ENCODE measurements around the gene PLEKHH2.

PLEKHH2 gene

GRCh38 chr2:43758739-43759138 lies 121.7 kb downstream of the PLEKHH2 start:
- no peaks in the 10 kb centered on the region for H3K4me1 ChIP-seq (ENCODE audit: control extremely low read depth in 1 of 4, control insufficient read depth in 4 of 4, insufficient read depth in 4 of 4, low read length in 3 of 4)
- H3K27ac ChIP-seq (ENCODE audit: insufficient read depth in 1 of 2, low read depth in 1 of 2, low read length in 2 of 2, poor library complexity in 1 of 2, severe bottlenecking in 2 of 2), result no peak overlapping the region
- H3K4me3 ChIP-seq (ENCODE audit: control insufficient read depth in 1 of 7, extremely low read depth in 1 of 7, insufficient read depth in 4 of 7, low read depth in 2 of 7, low read length in 6 of 7), result no peak overlapping the region
- no peaks in the 10 kb centered on the region for H3K27me3 ChIP-seq (replicated peaks in 2 of 5; ENCODE audit: control insufficient read depth in 4 of 5, insufficient read depth in 5 of 5, low read length in 4 of 5)
- WGBS (ENCODE audit: insufficient coverage), result 83% methylated on average over 3 of the region's 3 CpGs
- CTCF ChIA-PET, result no interaction called here
- H3K36me3 ChIP-seq (ENCODE audit: control insufficient read depth in 4 of 4, insufficient read depth in 4 of 4, low read length in 3 of 4), result no peaks in the 10 kb centered on the region
- DNase-seq, result no peak
- no peaks in the 10 kb centered on the region for H3K9me3 ChIP-seq (ENCODE audit: control extremely low read depth in 1 of 5, control insufficient read depth in 4 of 5, insufficient read depth in 2 of 5, low read depth in 1 of 5, low read length in 4 of 5)
- POLR2A ChIA-PET, result no interaction called here

- Histone ChIP-seq H3K27me3 (replicated peaks in 2 of 5; ENCODE audit: control insufficient read depth in 4 of 5, insufficient read depth in 5 of 5, low read length in 4 of 5) (no peaks in the 10 kb centered on the region), H3K27ac (ENCODE audit: insufficient read depth in 1 of 2, low read depth in 1 of 2, low read length in 2 of 2, poor library complexity in 1 of 2, severe bottlenecking in 2 of 2) (no peak overlapping the region), H3K4me1 (ENCODE audit: control extremely low read depth in 1 of 4, control insufficient read depth in 4 of 4, insufficient read depth in 4 of 4, low read length in 3 of 4) (no peaks in the 10 kb centered on the region), H3K36me3 (ENCODE audit: control insufficient read depth in 4 of 4, insufficient read depth in 4 of 4, low read length in 3 of 4) (no peaks in the 10 kb centered on the region), H3K9me3 (ENCODE audit: control extremely low read depth in 1 of 5, control insufficient read depth in 4 of 5, insufficient read depth in 2 of 5, low read depth in 1 of 5, low read length in 4 of 5) (no peaks in the 10 kb centered on the region), H3K4me3 (ENCODE audit: control insufficient read depth in 1 of 7, extremely low read depth in 1 of 7, insufficient read depth in 4 of 7, low read depth in 2 of 7, low read length in 6 of 7) (no peak overlapping the region)
- no peak for DNase-seq
- ChIA-PET CTCF (no interaction called here), POLR2A (no interaction called here)
These were observed 122.1 kb downstream of the PLEKHH2 start for GRCh38 chr2:43759195-43759594.

GRCh38 chr2:43762286-43762685 lies 125.2 kb downstream of the PLEKHH2 start:
- DNase-seq, result no peak
- Histone ChIP-seq H3K27ac (ENCODE audit: insufficient read depth in 1 of 2, low read depth in 1 of 2, low read length in 2 of 2, poor library complexity in 1 of 2, severe bottlenecking in 2 of 2) (no peak overlapping the region), H3K36me3 (ENCODE audit: control insufficient read depth in 4 of 4, insufficient read depth in 4 of 4, low read length in 3 of 4) (no peaks in the 10 kb centered on the region), H3K9me3 (ENCODE audit: control extremely low read depth in 1 of 5, control insufficient read depth in 4 of 5, insufficient read depth in 2 of 5, low read depth in 1 of 5, low read length in 4 of 5) (no peaks in the 10 kb centered on the region), H3K4me1 (ENCODE audit: control extremely low read depth in 1 of 4, control insufficient read depth in 4 of 4, insufficient read depth in 4 of 4, low read length in 3 of 4) (no peaks in the 10 kb centered on the region), H3K4me3 (ENCODE audit: control insufficient read depth in 1 of 7, extremely low read depth in 1 of 7, insufficient read depth in 4 of 7, low read depth in 2 of 7, low read length in 6 of 7) (no peak overlapping the region), H3K27me3 (replicated peaks in 2 of 5; ENCODE audit: control insufficient read depth in 4 of 5, insufficient read depth in 5 of 5, low read length in 4 of 5) (no peaks in the 10 kb centered on the region)
- 100% methylated on average over 1 of the region's 3 CpGs for WGBS (ENCODE audit: insufficient coverage)
- POLR2A ChIA-PET, result no interaction called here
- CTCF ChIA-PET, result no interaction called here

- 100% methylated on average over 1 of the region's 2 CpGs for WGBS (ENCODE audit: insufficient coverage)
- Histone ChIP-seq H3K4me1 (ENCODE audit: control extremely low read depth in 1 of 4, control insufficient read depth in 4 of 4, insufficient read depth in 4 of 4, low read length in 3 of 4) (no peaks in the 10 kb centered on the region), H3K27ac (ENCODE audit: insufficient read depth in 1 of 2, low read depth in 1 of 2, low read length in 2 of 2, poor library complexity in 1 of 2, severe bottlenecking in 2 of 2) (no peak overlapping the region), H3K9me3 (ENCODE audit: control extremely low read depth in 1 of 5, control insufficient read depth in 4 of 5, insufficient read depth in 2 of 5, low read depth in 1 of 5, low read length in 4 of 5) (no peaks in the 10 kb centered on the region), H3K4me3 (ENCODE audit: control insufficient read depth in 1 of 7, extremely low read depth in 1 of 7, insufficient read depth in 4 of 7, low read depth in 2 of 7, low read length in 6 of 7) (no peak overlapping the region), H3K27me3 (replicated peaks in 2 of 5; ENCODE audit: control insufficient read depth in 4 of 5, insufficient read depth in 5 of 5, low read length in 4 of 5) (no peaks in the 10 kb centered on the region), H3K36me3 (ENCODE audit: control insufficient read depth in 4 of 4, insufficient read depth in 4 of 4, low read length in 3 of 4) (no peaks in the 10 kb centered on the region)
- POLR2A ChIA-PET, result no interaction called here
- CTCF ChIA-PET, result no interaction called here
- no peak for DNase-seq
These were observed 126.0 kb downstream of the PLEKHH2 start for GRCh38 chr2:43763091-43763490.

GRCh38 chr2:43764086-43764705 lies 127.1 kb downstream of the PLEKHH2 start:
- Histone ChIP-seq H3K27ac (ENCODE audit: insufficient read depth in 1 of 2, low read depth in 1 of 2, low read length in 2 of 2, poor library complexity in 1 of 2, severe bottlenecking in 2 of 2) (no peak overlapping the region), H3K27me3 (replicated peaks in 2 of 5; ENCODE audit: control insufficient read depth in 4 of 5, insufficient read depth in 5 of 5, low read length in 4 of 5) (no peaks in the 10 kb centered on the region), H3K36me3 (ENCODE audit: control insufficient read depth in 4 of 4, insufficient read depth in 4 of 4, low read length in 3 of 4) (no peaks in the 10 kb centered on the region), H3K4me1 (ENCODE audit: control extremely low read depth in 1 of 4, control insufficient read depth in 4 of 4, insufficient read depth in 4 of 4, low read length in 3 of 4) (no peaks in the 10 kb centered on the region), H3K4me3 (ENCODE audit: control insufficient read depth in 1 of 7, extremely low read depth in 1 of 7, insufficient read depth in 4 of 7, low read depth in 2 of 7, low read length in 6 of 7) (no peak overlapping the region), H3K9me3 (ENCODE audit: control extremely low read depth in 1 of 5, control insufficient read depth in 4 of 5, insufficient read depth in 2 of 5, low read depth in 1 of 5, low read length in 4 of 5) (no peaks in the 10 kb centered on the region)
- ChIA-PET POLR2A (no interaction called here), CTCF (interaction anchor here (0.6 to 1.0 kb wide), 2 partner anchors 8 to 1374 kb away, joined by 3 read pairs; no protein-coding TSS in a partner anchor)
- no CpG with 5 or more reads among the region's 1 CpG for WGBS (ENCODE audit: insufficient coverage)
- no peak for DNase-seq

GRCh38 chr2:43766006-43766405 lies 128.9 kb downstream of the PLEKHH2 start:
- POLR2A ChIA-PET, result no interaction called here

GRCh38 chr2:43773876-43774613 lies 137.0 kb downstream of the PLEKHH2 start, which contains the start of gene DYNC2LI1:
Gene DYNC2LI1 (plus strand): TSS chr2:43774039. CDS start chr2:43774139, 100 bp downstream.
- POLR2A ChIA-PET, result no interaction called here
- H3K27me3 ChIP-seq (replicated peaks in 2 of 5; ENCODE audit: control insufficient read depth in 4 of 5, insufficient read depth in 5 of 5, low read length in 4 of 5), result no peaks in the 10 kb centered on the region
- peak within 1 kb of the TSS; percentile 78 to 99 (median 87) for H3K4me3 ChIP-seq (ENCODE audit: control insufficient read depth in 1 of 7, extremely low read depth in 1 of 7, insufficient read depth in 4 of 7, low read depth in 2 of 7, low read length in 6 of 7)
- H3K27ac ChIP-seq (ENCODE audit: insufficient read depth in 1 of 2, low read depth in 1 of 2, low read length in 2 of 2, poor library complexity in 1 of 2, severe bottlenecking in 2 of 2), result peak within 1 kb of the TSS in 1 of 2 experiments; percentile 78
- peaks cover 3 to 8% (median 6%) of the 10 kb centered on the region in 4 experiments for H3K4me1 ChIP-seq (ENCODE audit: control extremely low read depth in 1 of 4, control insufficient read depth in 4 of 4, insufficient read depth in 4 of 4, low read length in 3 of 4)
- peak; percentile 82 to 89 (median 84) for DNase-seq
- H3K9me3 ChIP-seq (ENCODE audit: control extremely low read depth in 1 of 5, control insufficient read depth in 4 of 5, insufficient read depth in 2 of 5, low read depth in 1 of 5, low read length in 4 of 5), result no peaks in the 10 kb centered on the region
- CTCF ChIA-PET, result interaction anchor here (1.0 kb wide), 1 partner anchor 114 kb away, joined by 5 read pairs; no protein-coding TSS in a partner anchor
- peaks cover 0 to 5% (median under 1%) of the 10 kb centered on the region in 4 experiments for H3K36me3 ChIP-seq (ENCODE audit: control insufficient read depth in 4 of 4, insufficient read depth in 4 of 4, low read length in 3 of 4)
- under 1% methylated on average over 24 of the region's 31 CpGs for WGBS (ENCODE audit: insufficient coverage)

More at GRCh38 chr2:43766006-43766405, 128.9 kb downstream of the PLEKHH2 start:
- DNase-seq, result no peak
- Histone ChIP-seq H3K27ac (ENCODE audit: insufficient read depth in 1 of 2, low read depth in 1 of 2, low read length in 2 of 2, poor library complexity in 1 of 2, severe bottlenecking in 2 of 2) (no peak overlapping the region), H3K9me3 (ENCODE audit: control extremely low read depth in 1 of 5, control insufficient read depth in 4 of 5, insufficient read depth in 2 of 5, low read depth in 1 of 5, low read length in 4 of 5) (no peaks in the 10 kb centered on the region), H3K27me3 (replicated peaks in 2 of 5; ENCODE audit: control insufficient read depth in 4 of 5, insufficient read depth in 5 of 5, low read length in 4 of 5) (no peaks in the 10 kb centered on the region), H3K36me3 (ENCODE audit: control insufficient read depth in 4 of 4, insufficient read depth in 4 of 4, low read length in 3 of 4) (no peaks in the 10 kb centered on the region), H3K4me1 (ENCODE audit: control extremely low read depth in 1 of 4, control insufficient read depth in 4 of 4, insufficient read depth in 4 of 4, low read length in 3 of 4) (no peaks in the 10 kb centered on the region), H3K4me3 (ENCODE audit: control insufficient read depth in 1 of 7, extremely low read depth in 1 of 7, insufficient read depth in 4 of 7, low read depth in 2 of 7, low read length in 6 of 7) (no peak overlapping the region)
- 95% methylated on average over 4 of the region's 4 CpGs for WGBS (ENCODE audit: insufficient coverage)
- CTCF ChIA-PET, result no interaction called here
